Measurements from ENCODE around the gene PIGR. TPM values are rescaled to one million over a fixed set of nuclear protein-coding genes. Genes with fewer than 3 reads are reported as not detected.
A peak's percentile ranks its signal among the peaks of the same experiment; 100 is the strongest.

Gene PIGR
- total RNA-seq, 1 donor, result not detected

- no peak for DNase-seq (ENCODE audit: low read depth)
- TF ChIP-seq CTCF (IDR thresholded peaks at IDR 0.05; ENCODE audit: insufficient read depth, low read depth, low read length), result no peak
- no peak overlapping the region for H3K4me3 ChIP-seq (ENCODE audit: low read depth, low read length)
Observed at GRCh38 chr1:206949208-206949607, 2.9 kb upstream of the PIGR start.

GRCh38 chr1:206947255-206947654 is 989 bp upstream of the PIGR start:
- DNase-seq (ENCODE audit: low read depth), result no peak
- H3K4me3 ChIP-seq (ENCODE audit: low read depth, low read length), result no peak overlapping the region
- no peak for TF ChIP-seq CTCF (IDR thresholded peaks at IDR 0.05; ENCODE audit: insufficient read depth, low read depth, low read length)

- DNase-seq (ENCODE audit: low read depth), result no peak
- TF ChIP-seq CTCF (IDR thresholded peaks at IDR 0.05; ENCODE audit: insufficient read depth, low read depth, low read length), result no peak
- no peak overlapping the region for H3K4me3 ChIP-seq (ENCODE audit: low read depth, low read length)
Observed at GRCh38 chr1:206945779-206946178, 487 bp downstream of the PIGR start.

DNA sequence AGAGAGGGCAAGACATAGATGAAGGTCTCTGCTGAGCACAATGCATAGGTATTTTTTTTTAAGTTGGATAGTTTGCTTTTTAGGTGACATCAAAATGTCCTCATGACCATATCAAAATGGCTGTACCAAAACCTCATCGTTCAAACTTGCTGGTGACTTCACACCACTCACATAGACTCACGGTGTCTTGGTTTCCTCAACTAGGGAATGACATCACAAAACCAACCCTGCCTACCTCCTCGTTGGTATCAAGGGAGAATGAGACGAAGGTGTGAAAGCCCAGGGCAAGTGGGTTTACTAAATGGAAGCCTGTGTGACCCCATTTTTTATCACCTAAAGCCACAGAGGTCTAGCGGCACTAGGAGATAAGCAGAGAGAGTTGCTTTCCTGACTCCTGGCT is 1.6 kb downstream of the PIGR start:
- no peak overlapping the region for H3K4me3 ChIP-seq (ENCODE audit: low read depth, low read length)
- TF ChIP-seq CTCF (IDR thresholded peaks at IDR 0.05; ENCODE audit: insufficient read depth, low read depth, low read length), result no peak
- DNase-seq (ENCODE audit: low read depth), result no peak

- H3K4me3 ChIP-seq (ENCODE audit: low read depth, low read length), result no peak overlapping the region
- no peak for TF ChIP-seq CTCF (IDR thresholded peaks at IDR 0.05; ENCODE audit: insufficient read depth, low read depth, low read length)
- DNase-seq (ENCODE audit: low read depth), result peak; percentile 7
Observed at GRCh38 chr1:206941766-206942418, 4.4 kb downstream of the PIGR start.

- H3K4me3 ChIP-seq (ENCODE audit: low read depth, low read length), result no peak overlapping the region
- no peak for DNase-seq (ENCODE audit: low read depth)
- no peak for TF ChIP-seq CTCF (IDR thresholded peaks at IDR 0.05; ENCODE audit: insufficient read depth, low read depth, low read length)
Observed at GRCh38 chr1:206940588-206940936, 5.7 kb downstream of the PIGR start.

Data from fibroblast of villous mesenchyme (primary cell).